ENCODE measurements around the gene FAM210B.

The FAM210B gene

GRCh38 chr20:56359212-56360132 is 698 bp downstream of the FAM210B start:
- TF ChIP-seq REST (IDR thresholded peaks at IDR 0.05; ENCODE audit: low read depth) (no peak), TAF1 (IDR thresholded peaks at IDR 0.05; ENCODE audit: low read depth) (0 out of 2 replicates have a peak, but pooled peaks have one; percentile 6)

- TF ChIP-seq FOXM1 (IDR thresholded peaks at IDR 0.05; ENCODE audit: borderline replicate concordance, low read depth) (no peak), TAF1 (IDR thresholded peaks at IDR 0.05; ENCODE audit: low read depth) (no peak), YY1 (IDR thresholded peaks at IDR 0.05; ENCODE audit: low read depth) (no peak), RAD21 (IDR thresholded peaks at IDR 0.05; ENCODE audit: low read depth) (no peak), MAX (IDR thresholded peaks at IDR 0.05) (no peak), REST (IDR thresholded peaks at IDR 0.05; ENCODE audit: low read depth) (no peak), NFIC (IDR thresholded peaks at IDR 0.05) (no peak), CEBPB (IDR thresholded peaks at IDR 0.05) (no peak), EP300 (IDR thresholded peaks at IDR 0.05; ENCODE audit: borderline replicate concordance) (no peak), CREB1 (IDR thresholded peaks at IDR 0.05; ENCODE audit: low read depth) (no peak), USF1 (IDR thresholded peaks at IDR 0.05) (no peak), EGR1 (IDR thresholded peaks at IDR 0.05) (no peak), TEAD4 (IDR thresholded peaks at IDR 0.05) (no peak), ZBTB7A (IDR thresholded peaks at IDR 0.05; ENCODE audit: low read depth) (no peak), TCF12 (IDR thresholded peaks at IDR 0.05; ENCODE audit: low read depth) (no peak)
These were observed 1.5 kb downstream of the FAM210B start for GRCh38 chr20:56360133-56360907.

- TF ChIP-seq RAD21 (IDR thresholded peaks at IDR 0.05; ENCODE audit: low read depth) (no peak), REST (IDR thresholded peaks at IDR 0.05; ENCODE audit: low read depth) (no peak), NFIC (IDR thresholded peaks at IDR 0.05) (no peak), USF1 (IDR thresholded peaks at IDR 0.05) (no peak), ZBTB7A (IDR thresholded peaks at IDR 0.05; ENCODE audit: low read depth) (no peak), MAX (IDR thresholded peaks at IDR 0.05) (no peak), TCF12 (IDR thresholded peaks at IDR 0.05; ENCODE audit: low read depth) (no peak), FOXM1 (IDR thresholded peaks at IDR 0.05; ENCODE audit: borderline replicate concordance, low read depth) (no peak), EGR1 (IDR thresholded peaks at IDR 0.05) (no peak), TAF1 (IDR thresholded peaks at IDR 0.05; ENCODE audit: low read depth) (no peak), EP300 (IDR thresholded peaks at IDR 0.05; ENCODE audit: borderline replicate concordance) (no peak), TEAD4 (IDR thresholded peaks at IDR 0.05) (no peak), YY1 (IDR thresholded peaks at IDR 0.05; ENCODE audit: low read depth) (no peak), CREB1 (IDR thresholded peaks at IDR 0.05; ENCODE audit: low read depth) (no peak), CEBPB (IDR thresholded peaks at IDR 0.05) (no peak)
These were observed 2.1 kb downstream of the FAM210B start for GRCh38 chr20:56360908-56361205.

- TF ChIP-seq TEAD4 (IDR thresholded peaks at IDR 0.05) (no peak), USF1 (IDR thresholded peaks at IDR 0.05) (no peak), CREB1 (IDR thresholded peaks at IDR 0.05; ENCODE audit: low read depth) (no peak)
These were observed 3.1 kb downstream of the FAM210B start for GRCh38 chr20:56361900-56362299.

All from Ishikawa (cell line).